ENCODE measurements around the gene CISD2.

- TF ChIP-seq POLR2A (IDR thresholded peaks at IDR 0.05): no peak
- TF ChIP-seq, protein P1, sequence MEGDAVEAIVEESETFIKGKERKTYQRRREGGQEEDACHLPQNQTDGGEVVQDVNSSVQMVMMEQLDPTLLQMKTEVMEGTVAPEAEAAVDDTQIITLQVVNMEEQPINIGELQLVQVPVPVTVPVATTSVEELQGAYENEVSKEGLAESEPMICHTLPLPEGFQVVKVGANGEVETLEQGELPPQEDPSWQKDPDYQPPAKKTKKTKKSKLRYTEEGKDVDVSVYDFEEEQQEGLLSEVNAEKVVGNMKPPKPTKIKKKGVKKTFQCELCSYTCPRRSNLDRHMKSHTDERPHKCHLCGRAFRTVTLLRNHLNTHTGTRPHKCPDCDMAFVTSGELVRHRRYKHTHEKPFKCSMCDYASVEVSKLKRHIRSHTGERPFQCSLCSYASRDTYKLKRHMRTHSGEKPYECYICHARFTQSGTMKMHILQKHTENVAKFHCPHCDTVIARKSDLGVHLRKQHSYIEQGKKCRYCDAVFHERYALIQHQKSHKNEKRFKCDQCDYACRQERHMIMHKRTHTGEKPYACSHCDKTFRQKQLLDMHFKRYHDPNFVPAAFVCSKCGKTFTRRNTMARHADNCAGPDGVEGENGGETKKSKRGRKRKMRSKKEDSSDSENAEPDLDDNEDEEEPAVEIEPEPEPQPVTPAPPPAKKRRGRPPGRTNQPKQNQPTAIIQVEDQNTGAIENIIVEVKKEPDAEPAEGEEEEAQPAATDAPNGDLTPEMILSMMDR (IDR thresholded peaks at IDR 0.05): no peak
Measured at GRCh38 chr4:102832105-102832504, 36.7 kb upstream of the CISD2 start.

All from prostate gland (tissue), 2 donors.